Tibial nerve (tissue), 4 donors: ENCODE results near the gene NOTCH3.

Source experiments
- CTCF ChIP-seq, 5 experiments: fragments of 200-600 bp in 3 of 5; fragments of 450-650 bp in 2 of 5; sonication (generic) in 3 of 5; IDR thresholded peaks; one replicate each; pipeline ENCODE4 v1.5.1; 2016 to 2019; ENCODE audit warnings: antibody characterized with exemption in 5 of 5, mild to moderate bottlenecking in 3 of 5, moderate library complexity in 2 of 5
- EP300 ChIP-seq, 2 donors: sonication (generic); formaldehyde crosslinking; IDR thresholded peaks; one replicate each; pipeline ENCODE4 v1.6.1; 2017; ENCODE audit warnings: antibody characterized with exemption in 2 of 2, mild to moderate bottlenecking in 1 of 2

DNA sequence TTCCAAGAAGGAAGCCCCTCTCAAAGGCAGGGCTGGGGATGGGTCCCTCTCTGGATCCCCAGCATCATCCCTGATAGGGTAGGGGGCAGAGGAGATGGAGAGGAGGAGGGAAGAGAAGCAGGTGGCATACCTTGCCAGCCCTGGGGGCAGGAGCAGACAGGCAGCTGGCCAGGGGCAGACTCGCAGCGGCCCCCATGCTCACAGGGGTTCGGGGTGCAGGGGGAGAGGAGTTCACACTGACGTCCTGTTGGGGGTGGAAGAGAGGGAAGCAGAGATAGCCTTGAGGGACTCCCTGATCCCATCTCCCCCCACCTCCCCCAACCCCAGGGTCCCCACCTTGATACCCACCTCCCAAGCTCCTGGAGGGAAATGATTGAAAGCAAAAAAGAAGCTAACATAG is 16.0 kb downstream of the NOTCH3 start:
- TF ChIP-seq EP300 (IDR thresholded peaks at IDR 0.05) (no peak), CTCF (IDR thresholded peaks at IDR 0.05) (no peak)
